HG03520 (cell line): ENCODE results near the gene SLC20A1.
"Not testable (repeated sequence)": the region's sequence is repeated elsewhere in the genome, so short reads cannot be mapped to it uniquely, and the experiment has no call there.

Experiments
- ATAC-seq: cut with Tn5 transposase; IDR thresholded peaks from one replicate; pipeline ENCODE4 v1.9.1; 2021; ENCODE audit warnings: mild to moderate bottlenecking, moderate library complexity; ENCODE audit not compliant: unreplicated experiment

Gene SLC20A1

GRCh38 chr2:112703684-112704083, 57.9 kb downstream of the SLC20A1 start:
- ATAC-seq, result no peak

- no peak for ATAC-seq
These were observed 59.8 kb downstream of the SLC20A1 start for GRCh38 chr2:112705575-112705974.

DNA sequence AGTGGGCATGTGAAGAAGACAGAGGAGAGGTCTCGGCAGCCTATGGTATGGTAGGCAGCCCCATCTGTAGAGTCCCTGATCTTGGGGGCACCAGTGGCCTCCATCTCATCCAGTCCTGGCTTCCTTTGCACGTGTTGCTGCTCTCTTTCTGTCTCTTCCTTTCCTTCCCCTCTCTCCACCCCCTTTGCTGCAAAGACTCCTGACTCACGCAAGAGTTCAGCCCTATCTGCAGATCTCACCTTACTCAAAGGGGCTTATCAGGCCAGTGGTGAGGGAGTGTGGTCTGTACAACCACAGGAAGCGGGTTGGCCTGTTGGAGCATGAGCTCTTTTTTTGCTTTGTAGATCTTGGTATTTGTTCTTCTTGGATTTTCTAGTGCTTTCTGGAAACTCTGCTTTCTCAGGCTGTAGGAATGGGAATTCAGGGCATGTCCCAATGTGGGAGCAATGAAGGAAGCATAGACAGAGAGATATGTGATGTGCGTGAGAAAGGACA, 60.5 kb downstream of the SLC20A1 start:
- ATAC-seq, result no peak

DNA sequence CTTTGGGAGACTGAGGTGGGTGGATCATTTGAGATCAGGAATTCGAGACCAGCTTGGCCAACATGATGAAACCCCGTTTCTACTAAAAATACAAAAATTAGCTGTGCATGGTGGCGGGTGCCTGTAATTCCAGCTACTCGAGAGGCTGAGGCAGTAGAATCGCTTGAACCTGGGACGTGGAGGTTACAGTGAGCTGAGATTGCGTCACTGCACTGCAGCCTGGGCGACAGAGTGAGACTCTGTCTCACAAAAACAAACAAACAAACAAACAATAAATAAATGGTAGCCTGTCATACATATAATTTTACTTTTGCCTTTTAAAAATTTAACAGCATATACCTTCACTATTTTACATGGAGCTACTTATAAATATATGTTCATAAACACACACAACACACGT, 61.2 kb downstream of the SLC20A1 start:
- not testable (repeated sequence) for ATAC-seq

GRCh38 chr2:112708968-112709367, 63.2 kb downstream of the SLC20A1 start:
- no peak for ATAC-seq

DNA sequence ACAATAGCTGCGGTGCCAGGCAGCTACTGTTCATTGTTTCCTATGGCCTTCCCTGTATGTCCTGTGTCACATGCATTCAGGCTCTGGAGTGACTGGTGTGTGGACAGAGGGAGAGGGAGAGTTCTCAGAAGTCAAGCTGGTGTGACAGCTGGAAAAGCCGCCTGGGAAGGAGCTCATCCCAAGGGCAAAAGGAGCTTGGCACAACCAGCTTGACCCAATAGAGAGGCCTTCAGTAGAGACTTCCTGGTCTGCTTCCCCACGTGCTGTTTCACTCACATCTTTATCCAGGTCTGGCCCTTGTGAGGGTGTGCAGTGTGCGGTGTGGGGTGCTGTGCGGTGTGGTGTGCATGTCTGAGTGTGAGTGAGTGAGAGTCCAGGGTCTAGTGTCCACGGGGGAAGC, 64.0 kb downstream of the SLC20A1 start:
- no peak for ATAC-seq

DNA sequence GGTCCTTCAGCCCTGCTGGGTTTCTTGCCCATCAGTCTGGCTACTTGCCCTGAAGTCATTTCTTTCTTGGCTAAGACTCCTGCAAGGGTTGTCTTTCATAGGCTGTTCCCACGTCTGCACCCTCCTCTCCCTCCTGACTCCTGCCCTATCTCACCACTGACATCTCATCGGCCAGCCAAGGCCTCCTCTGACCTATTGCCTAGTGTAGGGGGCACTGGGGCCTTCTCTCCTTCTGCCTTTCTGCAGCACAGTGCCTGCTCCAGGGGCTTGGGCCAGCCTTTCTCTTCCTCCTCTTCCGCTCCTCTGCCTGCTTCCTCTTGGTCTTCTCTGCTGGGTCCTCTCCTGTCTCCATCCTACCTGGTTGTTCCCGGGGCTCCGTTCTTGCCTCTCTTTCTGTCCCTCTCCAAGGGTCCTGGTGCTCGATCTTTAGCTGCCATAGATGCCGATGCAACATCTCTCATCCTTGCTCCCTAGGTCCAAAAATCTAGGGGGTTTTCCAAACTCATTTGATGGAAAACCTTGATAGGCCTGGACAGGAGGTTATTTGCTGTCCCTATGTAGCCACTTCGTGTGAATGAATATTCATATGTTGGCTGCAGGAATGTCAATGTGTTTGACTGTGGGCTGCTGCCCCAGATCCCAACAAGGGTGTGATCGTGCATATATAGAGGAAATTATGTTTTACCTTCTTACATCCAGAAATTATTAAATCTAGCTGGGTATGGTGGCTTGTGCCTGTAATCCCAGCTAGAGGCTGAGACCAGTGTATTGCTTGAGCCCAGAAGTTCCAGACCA, 65.4 kb downstream of the SLC20A1 start:
- no peak for ATAC-seq

DNA sequence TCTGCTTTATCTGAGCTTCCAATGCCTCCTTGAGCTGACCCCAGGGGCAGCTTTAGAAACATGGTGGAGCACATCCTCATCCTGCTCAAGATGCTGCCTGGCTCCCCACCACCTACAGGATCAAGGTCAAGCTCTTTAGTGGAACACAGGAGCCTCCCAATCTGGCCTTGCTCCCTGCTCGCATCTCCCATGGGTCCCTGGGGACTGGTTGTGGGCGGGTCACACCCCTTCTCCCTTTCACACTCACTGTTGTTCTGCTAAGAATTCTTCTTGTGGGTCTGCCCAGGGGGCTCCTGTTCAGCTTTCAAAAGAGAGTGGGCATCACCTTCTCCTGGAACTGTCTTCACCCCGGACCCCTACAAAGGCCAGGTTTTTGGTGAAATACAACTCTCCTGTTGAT, 66.7 kb downstream of the SLC20A1 start:
- ATAC-seq, result no peak

DNA sequence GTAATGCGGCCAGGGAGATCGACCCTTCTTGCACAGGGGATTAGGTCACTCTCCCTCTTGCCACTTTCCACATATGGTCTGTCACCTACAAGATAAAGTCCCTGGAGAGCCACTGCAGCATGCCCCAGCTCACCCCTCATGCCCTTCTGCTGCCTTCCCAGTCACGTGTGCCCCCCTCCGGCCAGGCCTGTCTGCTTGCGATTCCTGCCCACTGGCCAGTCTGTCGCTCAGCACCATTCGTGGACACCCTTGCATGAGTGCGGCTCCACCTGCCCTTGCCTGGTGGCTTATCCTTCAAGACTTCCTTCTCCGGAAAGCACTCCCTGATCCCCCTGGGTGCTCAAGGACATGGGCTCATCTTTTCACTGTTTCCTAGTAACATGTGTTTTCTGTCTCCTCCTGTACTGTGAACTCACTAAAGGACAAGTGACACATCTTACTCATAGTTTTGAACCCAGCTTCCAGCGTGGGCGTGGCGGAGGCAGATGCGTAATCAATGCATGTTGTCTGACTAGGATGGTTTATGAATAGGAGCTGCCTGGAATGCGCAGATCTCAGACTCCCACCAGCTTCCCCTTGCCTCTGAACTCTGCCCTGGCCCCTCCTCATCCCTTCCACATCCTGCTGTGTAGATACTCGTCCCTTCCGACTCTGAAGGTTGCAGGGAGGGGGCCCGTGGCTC, 67.3 kb downstream of the SLC20A1 start:
- no peak for ATAC-seq
